Superior temporal gyrus (tissue), 1 donor: ENCODE measurements around the gene GPC5.

Experiments
- DNase-seq: peaks from one replicate; pipeline ENCODE4 v3.0.0-alpha.2; 2016; ENCODE audit errors: extremely low spot score

The GPC5 gene

GRCh38 chr13:92354583-92354982 is 956.2 kb downstream of the GPC5 start:
- no peak for DNase-seq

GRCh38 chr13:92355213-92355612 is 956.8 kb downstream of the GPC5 start:
- DNase-seq: no peak

GRCh38 chr13:92362717-92363116 is 964.3 kb downstream of the GPC5 start:
- no peak for DNase-seq

- no peak for DNase-seq
These were observed 967.5 kb downstream of the GPC5 start for GRCh38 chr13:92365904-92366303.

- DNase-seq: no peak
These were observed 979.0 kb downstream of the GPC5 start for GRCh38 chr13:92377396-92377795.

GRCh38 chr13:92379371-92379770 is 981.0 kb downstream of the GPC5 start:
- DNase-seq: no peak

- DNase-seq: no peak
These were observed 986.0 kb downstream of the GPC5 start for GRCh38 chr13:92384410-92384809.

- DNase-seq: no peak
These were observed 988.8 kb downstream of the GPC5 start for GRCh38 chr13:92387245-92387644.

GRCh38 chr13:92390217-92390616 is 991.8 kb downstream of the GPC5 start:
- DNase-seq: no peak

GRCh38 chr13:92403606-92404005 is 1005.2 kb downstream of the GPC5 start:
- no peak for DNase-seq

- DNase-seq: no peak
These were observed 1009.4 kb downstream of the GPC5 start for GRCh38 chr13:92407858-92408257.

- DNase-seq: no peak
These were observed 1014.1 kb downstream of the GPC5 start for GRCh38 chr13:92412481-92412880.

GRCh38 chr13:92412996-92413395 is 1014.6 kb downstream of the GPC5 start:
- DNase-seq: no peak

- DNase-seq: no peak
These were observed 1015.0 kb downstream of the GPC5 start for GRCh38 chr13:92413452-92413851.

- DNase-seq: no peak
These were observed 1016.4 kb downstream of the GPC5 start for GRCh38 chr13:92414851-92415250.

GRCh38 chr13:92415781-92416180 is 1017.4 kb downstream of the GPC5 start:
- no peak for DNase-seq

GRCh38 chr13:92418818-92419412 is 1020.5 kb downstream of the GPC5 start:
- no peak for DNase-seq

GRCh38 chr13:92429231-92429630 is 1030.8 kb downstream of the GPC5 start:
- no peak for DNase-seq

- no peak for DNase-seq
These were observed 1035.0 kb downstream of the GPC5 start for GRCh38 chr13:92433386-92433785.

GRCh38 chr13:92433963-92434362 is 1035.5 kb downstream of the GPC5 start:
- no peak for DNase-seq

GRCh38 chr13:92436924-92437323 is 1038.5 kb downstream of the GPC5 start:
- no peak for DNase-seq

GRCh38 chr13:92444244-92444643 is 1045.8 kb downstream of the GPC5 start:
- no peak for DNase-seq

- DNase-seq: no peak
These were observed 1052.6 kb downstream of the GPC5 start for GRCh38 chr13:92451060-92451459.

- DNase-seq: no peak
These were observed 1054.4 kb downstream of the GPC5 start for GRCh38 chr13:92452840-92453239.
